NCI-H69 (cell line): ENCODE results near the gene B4GALNT3.

Source experiments
- DNase-seq: peaks from one replicate; lab custom pipeline; 2025; lab: John Stamatoyannopoulos, UW

The B4GALNT3 gene

DNA sequence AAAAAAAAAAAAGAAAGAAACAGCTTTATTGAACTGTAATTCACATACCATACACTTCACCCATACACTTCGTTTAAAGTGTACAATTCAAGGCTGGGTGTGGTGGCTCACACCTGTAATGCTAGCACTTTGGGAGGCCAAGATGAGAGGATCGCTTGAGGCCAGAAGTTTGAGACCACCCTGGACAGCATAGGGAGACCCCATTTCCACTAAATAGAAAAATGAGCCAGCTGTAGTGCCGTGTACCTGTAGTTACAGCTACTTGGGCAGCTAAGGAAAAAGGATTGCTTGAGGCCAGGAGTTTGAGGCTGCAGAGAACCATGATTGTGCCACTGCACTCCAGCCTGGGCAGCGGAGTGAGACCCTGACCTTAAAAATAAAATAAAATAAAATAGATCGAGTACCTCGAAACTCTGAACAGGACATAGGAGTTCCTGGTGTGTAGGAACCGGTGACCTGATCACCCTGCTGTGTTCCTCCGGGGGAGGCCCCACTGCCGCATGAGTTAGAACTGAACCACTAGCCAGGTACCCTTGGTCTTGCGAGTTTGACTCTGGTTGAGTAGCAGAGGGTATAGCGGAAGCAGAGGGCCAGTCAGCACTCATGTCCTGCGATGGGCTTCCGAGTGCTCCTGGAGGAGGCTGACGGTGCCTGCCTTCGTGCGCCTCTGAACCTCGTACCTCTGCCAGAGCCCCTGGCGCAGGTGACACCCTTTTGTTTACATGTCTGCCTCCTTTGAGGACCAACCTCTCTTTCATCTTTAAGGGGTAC, 80.0 kb downstream of the B4GALNT3 start:
- no peak for DNase-seq

DNA sequence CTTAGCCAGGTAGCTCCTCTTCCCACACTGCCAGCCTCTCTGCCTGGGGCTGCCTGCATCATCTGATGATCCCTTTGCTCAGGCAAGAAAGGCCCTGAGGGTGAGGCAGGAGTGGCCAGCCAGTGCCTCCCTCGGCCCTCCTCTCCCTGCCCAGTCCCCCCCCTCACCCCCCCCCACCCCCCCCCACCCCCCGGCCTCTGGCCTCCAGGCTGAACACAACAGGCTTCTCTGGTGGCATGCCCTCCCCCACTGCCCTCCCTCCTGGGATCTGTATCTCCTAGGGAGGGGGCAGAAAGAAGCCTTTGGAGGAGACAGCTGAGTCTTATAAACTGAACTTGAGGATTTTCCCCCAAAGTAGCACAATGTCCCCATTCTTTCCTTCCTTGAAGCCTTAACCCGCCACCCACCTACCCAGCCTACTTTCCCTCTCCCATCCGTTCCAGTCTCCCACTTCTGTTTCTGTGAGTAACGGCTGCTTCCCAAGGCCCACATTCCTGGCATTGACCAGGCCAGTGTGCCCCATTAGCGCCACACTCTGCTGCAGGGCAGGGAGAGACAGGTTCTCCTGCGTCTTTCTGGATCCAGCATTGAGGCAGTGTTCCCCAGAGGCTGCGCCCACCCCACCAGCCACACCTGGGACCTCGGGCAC, 82.1 kb downstream of the B4GALNT3 start:
- peak; percentile 68 for DNase-seq

DNA sequence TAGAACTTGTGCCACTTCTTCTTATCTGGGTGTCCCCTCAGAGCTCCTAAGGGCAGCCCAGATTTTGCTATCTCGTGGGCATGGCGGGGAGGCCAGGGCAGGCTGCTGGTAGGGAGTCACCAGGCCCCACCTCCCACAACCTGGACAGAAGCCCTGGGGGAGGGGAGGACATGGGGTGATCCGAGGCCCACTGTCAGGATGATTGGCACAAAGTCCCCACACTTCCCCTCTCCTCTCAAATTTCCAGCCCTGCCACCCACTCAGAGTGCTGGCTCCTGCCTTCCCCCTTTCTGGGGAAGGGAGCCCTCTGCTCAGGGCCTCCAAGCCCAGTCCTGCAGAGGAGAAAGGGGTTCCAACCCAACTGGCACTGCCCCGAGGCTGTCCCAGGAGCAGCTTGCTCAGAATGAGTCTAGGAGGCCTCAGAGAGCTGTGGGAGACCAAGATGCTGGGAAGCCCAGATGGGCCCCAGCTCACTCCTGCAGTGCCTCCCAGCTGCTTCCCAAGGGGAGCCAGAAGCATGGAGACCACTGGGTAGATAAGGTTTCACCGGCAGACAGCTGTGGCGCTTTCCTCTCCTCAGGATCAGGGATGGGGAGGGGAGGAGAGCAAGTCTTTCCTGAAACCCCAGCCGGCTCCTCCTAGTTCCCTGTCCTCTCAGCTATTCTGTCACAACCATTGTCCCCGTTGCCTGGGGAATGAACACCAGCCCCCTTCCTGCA, 82.8 kb downstream of the B4GALNT3 start:
- DNase-seq: peak; percentile 89

DNA sequence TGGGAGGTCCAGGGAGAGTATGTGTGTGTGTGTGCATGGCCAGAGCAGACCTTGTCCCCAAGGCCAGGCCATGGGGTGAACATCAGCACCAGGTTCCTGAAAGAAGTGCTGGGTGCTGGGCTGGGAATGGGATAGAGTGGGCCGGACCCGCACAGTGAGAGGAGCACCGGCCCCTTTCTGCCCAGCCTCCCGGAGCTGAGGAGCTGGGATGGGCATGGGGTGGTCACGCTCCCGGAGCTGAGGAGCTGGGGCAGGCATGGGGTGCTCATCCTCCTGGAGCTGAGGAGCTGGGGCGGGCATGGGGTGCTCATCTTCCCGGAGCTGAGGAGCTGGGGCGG, 83.3 kb downstream of the B4GALNT3 start:
- DNase-seq: no peak

DNA sequence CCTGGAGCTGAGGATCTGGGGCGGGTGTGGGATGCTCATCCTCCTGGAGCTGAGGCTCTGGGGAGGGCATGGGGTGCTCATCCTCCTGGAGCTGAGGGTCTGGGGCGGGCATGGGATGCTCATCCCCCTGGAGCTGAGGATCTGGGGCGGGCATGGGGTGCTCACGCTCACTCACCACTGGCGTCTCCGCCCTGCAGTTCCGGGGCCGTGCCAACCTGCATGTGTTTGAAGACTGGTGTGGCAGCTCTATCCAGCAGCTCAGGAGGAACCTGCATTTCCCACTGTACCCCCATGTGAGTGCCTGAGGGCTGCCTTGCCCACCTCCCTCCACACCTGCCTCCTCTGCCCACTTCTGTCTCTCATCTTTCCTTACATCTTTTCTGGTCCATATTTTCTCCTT, 84.4 kb downstream of the B4GALNT3 start:
- DNase-seq: no peak

DNA sequence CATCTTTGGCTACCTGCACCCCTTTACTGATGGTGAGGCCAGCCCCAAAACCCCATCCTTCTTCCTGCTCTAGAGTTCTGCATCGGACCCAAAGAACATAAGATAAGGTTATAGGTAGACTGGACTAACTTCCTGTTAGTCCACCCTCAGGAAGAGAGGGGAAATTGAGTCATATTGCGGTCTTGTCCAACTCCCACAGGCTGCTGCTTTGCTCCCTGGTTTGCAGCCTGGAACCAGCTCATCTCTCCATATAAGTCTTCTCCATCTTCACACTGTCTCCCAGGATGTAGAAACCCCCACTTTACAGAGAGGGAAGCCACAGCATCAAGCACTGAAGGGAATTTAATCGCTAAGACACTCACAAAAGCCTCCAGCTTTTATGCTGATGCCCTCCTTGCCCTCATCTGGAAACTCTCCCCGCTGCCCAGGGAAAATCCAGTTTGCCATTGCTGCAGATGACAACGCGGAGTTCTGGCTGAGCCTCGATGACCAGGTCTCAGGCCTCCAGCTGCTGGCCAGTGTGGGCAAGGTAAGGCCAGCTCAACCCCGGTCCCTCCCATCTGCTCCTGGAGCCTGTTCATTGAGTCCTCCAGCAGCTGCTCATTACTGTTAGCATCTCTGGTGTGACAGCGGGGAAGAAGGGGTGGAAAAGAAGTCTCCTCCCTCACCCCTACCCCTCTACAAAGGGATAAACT, 85.3 kb downstream of the B4GALNT3 start:
- no peak for DNase-seq

DNA sequence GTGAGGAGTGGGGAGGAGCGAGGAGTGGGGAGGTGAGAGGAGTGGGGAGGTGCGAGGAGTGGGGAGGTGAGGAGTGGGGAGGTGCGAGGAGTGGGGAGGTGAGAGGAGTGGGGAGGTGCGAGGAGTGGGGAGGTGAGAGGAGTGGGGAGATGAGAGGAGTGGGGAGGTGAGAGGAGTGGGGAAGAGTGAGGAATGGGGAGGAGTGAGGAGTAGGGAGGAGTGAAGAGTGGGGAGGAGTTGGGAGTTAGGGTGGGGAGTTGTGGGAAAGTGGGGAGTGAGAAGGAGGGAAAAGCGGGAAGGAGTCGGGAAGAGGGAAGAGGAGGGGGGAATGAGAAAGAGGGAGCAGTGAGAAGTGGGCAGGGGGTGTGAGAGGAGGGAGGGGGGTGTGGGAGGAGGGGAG, 86.1 kb downstream of the B4GALNT3 start:
- no peak for DNase-seq

DNA sequence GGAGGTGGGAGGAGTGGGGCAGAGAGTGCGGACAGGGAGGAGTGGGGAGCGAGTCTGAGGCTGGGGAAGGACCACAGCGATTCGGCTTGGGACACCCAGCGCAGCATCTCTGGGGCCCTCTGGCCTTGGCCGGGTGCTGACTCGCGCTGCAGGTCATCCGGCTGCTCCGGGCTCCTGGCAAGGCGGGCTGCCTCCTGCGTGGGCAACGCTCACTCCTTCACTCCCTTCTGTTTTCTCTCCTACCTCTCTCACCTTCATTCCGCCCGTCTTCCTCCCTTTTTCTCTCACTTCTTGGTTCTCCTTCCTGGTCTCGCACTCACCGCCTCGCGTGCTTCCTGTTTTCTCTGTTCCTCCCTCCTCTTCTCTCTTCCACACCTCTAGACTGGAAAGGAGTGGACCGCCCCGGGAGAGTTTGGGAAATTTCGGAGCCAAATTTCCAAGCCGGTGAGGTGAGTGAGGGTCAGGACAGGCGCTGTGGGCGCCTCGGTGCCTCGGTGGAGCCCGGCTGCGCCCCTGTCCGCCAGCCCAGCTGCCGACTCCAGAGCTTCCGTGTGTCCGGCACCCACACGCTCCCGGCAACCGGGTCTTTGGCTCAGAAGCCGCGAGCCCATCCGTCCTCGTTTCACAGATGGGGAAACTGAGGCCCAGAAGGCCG, 86.7 kb downstream of the B4GALNT3 start:
- no peak for DNase-seq

DNA sequence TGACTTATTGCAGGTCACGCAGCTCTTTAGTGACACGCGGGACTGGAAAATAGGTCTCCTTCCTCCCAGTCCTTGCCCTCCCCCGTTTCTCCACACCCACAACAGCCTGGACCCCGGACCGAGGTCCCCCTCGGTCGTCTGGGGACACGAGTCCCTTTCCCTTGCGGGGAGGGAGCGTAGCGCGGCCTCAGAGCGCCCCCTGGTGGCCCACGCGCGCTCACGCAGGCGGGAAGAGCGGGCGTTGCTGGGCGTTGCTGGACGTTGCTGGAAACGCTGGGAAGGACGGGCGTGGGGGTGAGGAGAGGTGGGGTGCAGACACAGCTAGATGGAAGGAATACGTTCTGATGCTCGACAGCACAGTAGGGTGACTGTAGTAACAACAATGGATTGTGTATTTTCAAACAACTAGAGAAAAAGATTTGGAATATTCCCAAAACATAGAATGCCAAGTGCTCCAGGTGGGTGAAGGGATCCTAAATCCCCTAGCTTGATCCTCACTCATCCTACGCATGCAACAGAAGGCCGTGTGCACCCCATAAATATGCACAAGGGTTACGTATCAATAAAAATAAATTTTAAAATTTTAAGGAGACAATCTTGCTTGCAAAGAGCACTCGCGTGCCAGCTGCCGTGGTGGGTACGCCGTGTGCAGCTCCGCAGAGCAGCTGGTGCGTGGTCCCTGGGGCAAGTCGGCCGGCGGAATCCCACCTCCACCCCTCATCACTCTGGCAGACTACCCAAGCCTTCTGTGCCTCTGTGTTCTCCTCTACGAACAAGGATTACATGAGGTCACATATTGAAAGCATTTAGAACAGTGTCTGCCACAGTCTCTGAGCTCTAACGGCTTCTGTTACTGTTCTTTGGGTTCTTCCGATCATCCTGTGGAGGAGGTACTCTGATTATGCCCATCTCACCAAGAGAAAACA, 87.4 kb downstream of the B4GALNT3 start:
- peak; percentile 80 for DNase-seq

DNA sequence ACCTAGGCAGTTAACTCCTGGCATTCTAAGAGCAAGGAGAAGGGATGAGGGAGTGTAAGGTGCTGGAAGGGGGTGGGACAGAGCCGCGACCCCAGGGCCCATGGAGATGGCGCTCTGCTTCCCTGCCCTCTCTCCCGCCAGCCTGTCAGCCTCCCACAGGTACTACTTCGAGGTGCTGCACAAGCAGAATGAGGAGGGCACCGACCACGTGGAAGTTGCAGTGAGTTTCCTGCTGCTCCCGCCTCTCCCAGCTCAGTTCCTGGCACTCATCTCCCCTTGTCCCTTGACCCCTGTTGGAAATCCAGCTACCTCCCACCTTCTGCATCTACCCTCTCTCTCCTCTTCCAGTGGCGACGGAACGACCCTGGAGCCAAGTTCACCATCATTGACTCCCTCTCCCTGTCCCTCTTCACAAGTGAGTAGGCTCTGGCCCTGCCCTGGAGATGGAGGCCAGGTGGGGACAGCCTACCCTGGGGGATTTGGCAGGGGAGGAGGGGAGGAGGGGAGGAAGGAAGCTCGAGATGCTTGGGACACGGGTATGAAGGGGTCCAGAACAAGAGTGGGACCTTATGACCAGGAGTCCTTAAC, 88.2 kb downstream of the B4GALNT3 start:
- no peak for DNase-seq

DNA sequence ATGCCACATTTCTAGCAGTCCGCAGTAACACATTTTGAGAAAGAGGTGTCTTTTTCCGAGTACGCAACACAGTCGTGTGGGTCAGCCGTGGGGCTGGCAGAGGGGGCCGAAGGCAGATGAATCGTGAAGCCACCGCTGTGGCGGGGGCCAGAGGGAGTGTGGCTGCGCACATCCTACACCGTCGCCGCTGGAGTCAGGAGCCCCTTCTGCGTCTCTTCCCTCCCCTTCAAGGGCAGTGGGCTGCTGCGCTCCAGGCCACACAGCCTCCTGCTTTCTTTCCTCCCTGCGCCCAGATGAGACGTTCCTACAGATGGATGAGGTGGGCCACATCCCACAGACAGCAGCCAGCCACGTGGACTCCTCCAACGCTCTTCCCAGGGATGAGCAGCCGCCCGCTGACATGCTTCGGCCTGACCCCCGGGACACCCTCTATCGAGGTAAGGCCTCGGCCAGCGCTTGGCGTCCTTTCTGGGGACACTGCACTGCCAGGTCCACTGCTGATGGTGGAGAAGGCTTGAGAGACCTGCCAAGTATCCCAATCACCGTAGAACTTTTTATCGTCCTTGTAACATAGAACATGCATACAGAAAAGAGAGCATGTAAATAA, 89.8 kb downstream of the B4GALNT3 start:
- DNase-seq: no peak

DNA sequence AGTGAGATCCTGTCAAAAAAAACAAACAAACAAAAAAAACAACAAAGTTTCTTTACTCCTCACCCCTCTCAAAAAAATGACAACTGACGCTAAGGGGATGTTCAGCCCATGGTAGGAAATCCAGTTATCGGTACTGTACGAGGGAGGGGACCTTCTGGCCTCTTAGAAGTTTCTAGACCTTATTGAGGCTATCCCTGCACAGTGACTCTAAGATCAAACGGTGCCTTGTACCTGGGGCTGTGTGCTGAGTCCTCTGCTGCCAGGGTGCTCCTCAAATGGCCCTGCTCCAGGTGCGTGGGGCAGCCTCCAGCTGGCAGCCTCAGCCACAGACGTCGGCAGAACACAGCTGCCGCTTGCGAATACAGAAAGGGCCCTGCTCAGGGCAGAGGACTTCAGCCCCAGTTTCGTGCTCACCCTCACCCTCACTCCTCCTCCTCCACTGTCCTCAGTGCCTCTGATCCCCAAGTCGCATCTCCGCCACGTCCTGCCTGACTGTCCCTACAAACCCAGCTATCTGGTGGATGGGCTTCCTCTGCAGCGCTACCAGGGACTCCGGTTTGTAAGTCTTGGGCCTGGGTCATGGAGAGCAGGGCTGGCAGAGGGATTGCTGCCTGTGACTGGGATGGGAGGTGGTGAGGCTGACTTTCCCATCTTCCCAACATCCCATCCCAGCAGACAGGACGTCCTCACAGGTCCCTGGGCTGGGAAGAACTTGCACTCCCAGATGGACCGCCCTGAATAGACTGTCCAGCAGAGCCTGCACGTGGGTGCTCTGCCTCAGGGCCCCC, 90.9 kb downstream of the B4GALNT3 start:
- DNase-seq: no peak

DNA sequence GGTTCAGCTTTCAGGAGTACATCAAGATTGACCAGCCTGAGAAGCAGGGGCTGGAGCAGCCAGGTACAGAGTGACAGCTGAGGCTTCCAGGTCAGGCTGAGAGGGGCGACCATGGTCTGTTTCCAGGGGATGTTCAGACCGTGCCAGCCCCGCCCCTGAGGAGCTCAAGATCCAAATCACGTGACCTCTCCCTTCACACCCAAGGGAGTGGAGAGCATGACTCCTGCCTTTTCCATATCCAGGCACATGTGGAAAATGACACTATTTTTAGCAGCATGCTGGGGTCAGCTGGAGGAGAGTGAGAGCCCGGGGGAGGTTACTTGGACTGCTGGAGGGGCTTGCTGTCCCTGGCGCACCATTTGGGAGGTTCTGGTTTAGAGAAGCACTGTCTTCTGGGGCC, 92.7 kb downstream of the B4GALNT3 start:
- peak; percentile 64 for DNase-seq

DNA sequence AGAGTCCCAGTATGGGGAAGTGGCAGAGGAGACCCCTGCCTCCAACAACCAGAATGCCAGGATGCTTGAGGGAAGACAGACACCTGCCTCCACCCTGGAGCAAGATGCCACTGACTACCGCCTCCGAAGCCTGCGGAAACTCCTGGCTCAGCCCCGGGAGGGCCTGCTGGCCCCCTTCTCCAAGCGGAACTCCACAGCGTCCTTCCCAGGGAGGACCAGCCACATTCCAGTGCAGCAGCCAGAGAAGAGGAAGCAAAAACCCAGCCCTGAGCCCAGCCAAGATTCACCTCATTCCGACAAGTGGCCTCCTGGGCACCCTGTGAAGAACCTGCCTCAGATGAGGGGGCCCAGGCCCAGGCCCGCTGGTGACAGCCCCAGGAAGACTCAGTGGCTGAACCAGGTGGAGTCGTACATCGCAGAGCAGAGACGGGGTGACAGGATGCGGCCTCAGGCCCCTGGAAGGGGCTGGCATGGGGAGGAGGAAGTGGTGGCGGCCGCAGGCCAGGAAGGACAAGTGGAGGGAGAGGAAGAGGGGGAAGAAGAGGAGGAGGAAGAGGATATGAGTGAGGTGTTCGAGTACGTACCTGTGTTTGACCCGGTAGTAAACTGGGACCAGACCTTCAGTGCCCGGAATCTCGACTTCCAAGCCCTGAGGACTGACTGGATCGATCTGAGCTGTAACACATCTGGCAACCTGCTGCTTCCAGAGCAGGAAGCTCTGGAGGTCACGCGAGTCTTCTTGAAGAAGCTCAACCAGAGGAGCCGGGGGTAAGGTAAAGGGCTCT, 93.7 kb downstream of the B4GALNT3 start:
- no peak for DNase-seq

DNA sequence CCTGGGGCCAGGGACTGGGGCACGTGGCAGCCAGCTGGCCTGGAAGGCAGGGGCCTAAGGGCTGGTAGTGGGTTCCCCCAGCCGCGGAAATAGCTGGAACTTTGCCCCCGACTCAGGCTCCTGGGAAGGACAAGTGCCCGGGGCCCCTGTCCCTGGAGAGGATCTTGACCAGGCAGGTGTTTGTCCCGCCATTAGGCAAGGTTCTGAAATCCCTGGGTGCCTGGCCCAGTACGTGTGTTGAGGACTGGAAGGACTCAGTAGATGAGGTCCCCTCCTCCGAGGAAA, 94.2 kb downstream of the B4GALNT3 start:
- DNase-seq: no peak

DNA sequence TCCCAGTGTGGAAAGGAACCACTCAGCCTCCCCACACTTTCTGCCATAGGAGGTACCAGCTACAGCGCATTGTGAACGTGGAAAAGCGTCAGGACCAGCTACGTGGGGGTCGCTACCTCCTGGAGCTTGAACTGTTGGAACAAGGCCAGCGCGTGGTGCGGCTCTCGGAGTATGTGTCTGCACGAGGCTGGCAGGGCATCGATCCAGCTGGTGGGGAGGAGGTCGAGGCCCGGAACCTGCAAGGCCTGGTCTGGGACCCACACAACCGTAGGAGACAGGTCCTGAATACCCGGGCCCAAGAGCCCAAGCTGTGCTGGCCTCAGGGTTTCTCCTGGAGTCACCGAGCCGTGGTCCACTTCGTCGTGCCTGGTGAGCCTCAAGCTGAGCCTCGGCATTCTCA, 96.8 kb downstream of the B4GALNT3 start:
- no peak for DNase-seq

DNA sequence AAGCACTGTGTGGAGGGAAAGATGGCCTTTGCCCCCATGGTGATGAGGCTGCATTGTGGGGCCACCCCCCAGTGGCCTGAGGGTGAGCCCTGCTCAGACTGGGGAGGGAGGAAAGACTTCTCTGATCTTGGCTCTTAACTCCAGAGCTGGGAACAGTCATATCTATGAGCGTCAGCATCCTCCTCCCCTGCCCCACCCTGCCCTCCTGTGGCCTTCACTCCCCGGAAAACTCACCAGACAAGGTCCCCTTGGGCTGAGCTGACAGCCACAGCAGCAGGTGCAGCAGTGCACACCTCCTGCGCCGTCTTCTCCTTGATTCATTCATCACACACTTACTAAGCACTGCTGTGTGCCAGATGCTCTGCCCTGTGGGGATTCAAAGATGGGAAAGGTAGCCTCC, 98.8 kb downstream of the B4GALNT3 start:
- DNase-seq: peak; percentile 64

DNA sequence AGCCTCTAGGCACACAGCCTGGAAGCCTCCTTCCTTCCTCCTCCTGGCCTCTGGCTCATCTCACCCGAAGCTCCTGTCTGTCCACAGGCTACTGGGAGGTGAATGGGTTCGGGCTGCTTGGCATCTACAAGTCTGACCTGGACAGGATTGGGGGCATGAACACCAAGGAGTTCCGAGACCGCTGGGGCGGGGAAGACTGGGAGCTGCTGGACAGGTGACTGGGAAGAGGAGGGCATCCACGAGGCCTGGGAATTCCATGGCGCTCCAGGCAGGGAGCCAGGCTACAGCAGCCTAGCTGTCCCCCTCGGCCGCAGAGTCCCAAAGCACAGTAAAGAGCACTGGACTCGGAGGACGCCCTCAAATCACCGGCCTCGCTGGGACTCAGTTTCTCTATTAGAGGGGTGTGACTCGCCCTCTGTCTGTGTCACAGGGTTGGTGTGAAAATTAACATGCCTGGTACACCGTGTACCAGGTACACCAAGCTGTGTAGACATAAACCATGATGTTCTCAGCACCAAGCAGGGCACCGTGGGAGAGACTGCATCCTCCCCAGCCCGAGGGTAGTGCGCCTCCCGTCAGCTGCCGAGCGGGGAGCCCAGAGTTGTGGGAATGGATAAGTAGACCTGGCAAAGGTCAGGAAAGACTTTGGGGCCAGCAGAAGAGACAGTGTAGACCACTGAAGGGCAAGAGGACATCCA, 99.6 kb downstream of the B4GALNT3 start:
- no peak for DNase-seq
